ENCODE data around the gene CMTM8. TPM values are rescaled to one million over a fixed set of nuclear protein-coding genes. Genes with fewer than 3 reads are reported as not detected.
A peak's percentile ranks its signal among the peaks of the same experiment; 100 is the strongest.

The CMTM8 gene
- total and polyA plus RNA-seq, 2 of the 8 experiments (the other 6 are each of a cell fraction or from before 2014, with no cell fraction given) = 10.5 to 22.4 TPM

DNA sequence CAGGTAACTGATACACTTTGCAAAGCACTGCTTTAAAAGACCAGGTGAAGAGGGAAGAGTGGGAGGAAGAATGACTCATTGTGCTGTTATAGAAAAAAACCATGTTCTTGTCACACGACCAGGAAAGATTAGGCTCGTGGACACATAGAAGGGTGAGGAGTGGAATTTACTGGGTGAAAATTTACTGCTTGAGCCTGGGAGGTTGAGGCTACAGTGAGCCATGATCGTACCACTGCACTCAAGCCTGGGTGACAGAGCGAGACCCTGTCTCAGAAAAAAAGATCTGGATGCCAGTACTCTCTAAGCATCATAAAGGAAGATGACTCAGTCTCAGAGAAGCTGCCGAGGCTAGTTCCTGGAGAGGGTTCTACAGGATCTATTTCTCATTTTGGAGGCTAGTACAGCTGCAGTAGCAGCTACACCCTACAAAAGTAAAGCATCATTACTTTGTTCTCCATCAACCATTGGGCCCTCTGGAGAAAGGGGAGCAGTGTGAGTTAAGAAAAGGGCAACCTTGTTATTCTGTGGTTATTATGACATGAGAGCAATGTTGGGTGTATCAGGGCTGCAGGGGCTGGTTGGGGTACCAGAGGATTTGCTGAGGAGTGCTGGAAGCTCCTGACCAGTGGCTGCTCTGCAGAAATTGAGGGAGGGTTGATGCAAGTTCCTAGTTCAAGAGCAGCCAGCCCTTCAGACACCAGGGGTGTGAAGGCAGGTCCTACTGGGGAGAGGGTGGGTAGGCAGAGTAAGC, 75.4 kb downstream of the CMTM8 start:
- TF ChIP-seq SIRT6 (IDR thresholded peaks at IDR 0.05; ENCODE audit: low read length) = no peak
- no peak for TF ChIP-seq RXRA (IDR thresholded peaks at IDR 0.05; ENCODE audit: insufficient read depth, low read depth, low read length)
- TF ChIP-seq CHD2 (IDR thresholded peaks at IDR 0.05; ENCODE audit: low read length) = no peak
- Histone ChIP-seq H2BK5ac (ENCODE audit: low read depth, low read length) (no peak overlapping the region), H3K23ac (ENCODE audit: insufficient read length) (no peak overlapping the region), H4K91ac (replicated peaks; ENCODE audit: insufficient read length, low read length) (no peak overlapping the region), H3K79me2 (ENCODE audit: control insufficient read depth in 1 of 2, insufficient read depth in 2 of 2, low read length in 2 of 2) (no peaks in the 10 kb centered on the region), H3K4me1 (replicated peaks in 1 of 4; ENCODE audit: control insufficient read depth in 3 of 4, insufficient read depth in 4 of 4, low read length in 3 of 4) (peaks cover 0 to 14% (median 4%) of the 10 kb centered on the region in 4 experiments; a peak in 6 of 7 replicates), H3K9me3 (ENCODE audit: insufficient read depth in 2 of 2, low read depth in 1 of 2, low read length in 1 of 2) (no peaks in the 10 kb centered on the region; a peak in 1 of 4 replicates), H2BK20ac (ENCODE audit: low read length) (no peak overlapping the region), H3K4me3 (ENCODE audit: extremely low read depth in 1 of 4, insufficient read depth in 2 of 4, low read depth in 3 of 4, low read length in 4 of 4) (no peak overlapping the region), H4K20me1 (replicated peaks in 1 of 2; ENCODE audit: control insufficient read depth in 1 of 2, insufficient read depth in 2 of 2, low read length in 2 of 2) (no peaks in the 10 kb centered on the region), H2BK120ac (replicated peaks; ENCODE audit: low read depth, low read length) (no peak overlapping the region), H3K79me1 (ENCODE audit: low read depth, low read length) (no peaks in the 10 kb centered on the region; the same call in 1 of the 2 replicates), H3K9ac (replicated peaks in 1 of 4; ENCODE audit: extremely low read depth in 1 of 4, low read depth in 3 of 4, low read length in 3 of 4) (no peak overlapping the region), H3K56ac (replicated peaks; ENCODE audit: insufficient read length, low read depth, low read length) (no peak overlapping the region), H2AK5ac (ENCODE audit: low read depth, low read length) (no peak overlapping the region), H3K23me2 (ENCODE audit: low read depth, low read length) (no peaks in the 10 kb centered on the region), H2AFZ (ENCODE audit: low read length) (no peak overlapping the region), H3K27ac (ENCODE audit: low read depth, low read length) (no peak overlapping the region), H2BK15ac (ENCODE audit: low read length) (no peak overlapping the region), H3K36me3 (ENCODE audit: control insufficient read depth in 2 of 4, insufficient read depth in 4 of 4, low read length in 3 of 4) (no peaks in the 10 kb centered on the region), H3K4ac (replicated peaks; ENCODE audit: insufficient read length, low read depth, low read length) (no peak overlapping the region), H4K5ac (ENCODE audit: insufficient read length, low read depth, low read length) (no peak overlapping the region), H3K4me2 (ENCODE audit: insufficient read depth in 1 of 2, low read depth in 2 of 2, low read length in 2 of 2) (no peak overlapping the region), H3K27me3 (replicated peaks in 1 of 4; ENCODE audit: control insufficient read depth in 3 of 4, extremely low read depth in 1 of 4, insufficient read depth in 3 of 4, low read length in 3 of 4) (no peaks in the 10 kb centered on the region), H3K18ac (ENCODE audit: extremely low read depth, low read length) (peak overlapping the region; percentile 72; the same call in 1 of the 2 replicates), H4K8ac (ENCODE audit: extremely low read depth, insufficient read depth, low read length) (no peak overlapping the region), H2BK12ac (ENCODE audit: low read depth, low read length) (no peak overlapping the region), H3K14ac (ENCODE audit: insufficient read length) (no peak overlapping the region)
- FAIRE-seq = no peak
- WGBS, 2 experiments (ENCODE audit: extremely low coverage in 1 of 2, insufficient coverage in 1 of 2, insufficient read length in 1 of 2, insufficient replicate concordance in 2 of 2, low coverage in 1 of 2, low lambda C conversion rate in 2 of 2, missing lambda C conversion rate in 1 of 2) = 80% methylated on average over 5 of the region's 5 CpGs; no CpG with 5 or more reads in 1 of the 2 experiments
- POLR2A ChIA-PET (ENCODE audit: partially characterized antibody) = interaction anchor here (1.4 kb wide), 1 partner anchor 10 kb away, joined by 3 read pairs; no protein-coding TSS in a partner anchor
- CTCF ChIA-PET (ENCODE audit: partially characterized antibody) = interaction anchor here (0.8 to 5.1 kb wide), 11 partner anchors 9 to 136 kb away, joined by 3 to 28 read pairs (median 4); no protein-coding TSS in a partner anchor
- no peak for DNase-seq (ENCODE audit: low read depth in 1 of 2, low spot score in 2 of 2)
